Testis (tissue), 3 donors: Measurements from ENCODE around the gene HRH4. TPM values are rescaled to one million over a fixed set of nuclear protein-coding genes. Genes with fewer than 3 reads are reported as not detected.

Experiments used
- DNase-seq: peaks from one replicate; pipeline ENCODE4 v3.0.0-alpha.2; 2019
- H3K27ac ChIP-seq, 2 donors: fragments of 200-600 bp; sonication (generic); one replicate each; pipeline ENCODE4 v1.5.1; 2019
- H3K27me3 ChIP-seq: fragments of 200-600 bp; sonication (generic); one replicate; pipeline ENCODE4 v1.5.1; 2019
- H3K36me3 ChIP-seq: fragments of 200-600 bp; sonication (generic); one replicate; pipeline ENCODE4 v1.5.1; 2017; ENCODE audit warnings: low read depth; ENCODE audit errors: missing control alignments
- H3K4me1 ChIP-seq: fragments of 200-600 bp; sonication (generic); one replicate; pipeline ENCODE4 v1.5.1; 2019
- H3K4me3 ChIP-seq, 2 donors: fragments of 200-600 bp; sonication (generic); one replicate each; pipeline ENCODE4 v1.5.1; 2017 to 2019
- H3K9me3 ChIP-seq: fragments of 200-600 bp; sonication (generic); one replicate; pipeline ENCODE4 v1.5.1; 2017
- POLR2A ChIP-seq: fragments of 450-650 bp; IDR thresholded peaks from one replicate; pipeline ENCODE4 v1.6.1; 2017; ENCODE audit warnings: antibody characterized with exemption, mild to moderate bottlenecking, moderate library complexity
- WGBS, 2 donors: methylation state at CpG; one replicate each; pipeline ENCODE4 v1.1.5; 2018; 5-methylcytosine and 5-hydroxymethylcytosine counted together
- intact Hi-C: fragments of 100-400 bp; cut with DNase I; formaldehyde crosslinking; loops from one replicate; pipeline ENCODE4 v1.15.1; 2023; ENCODE audit warnings: low total_unique reads
- polyA plus RNA-seq: library from polyadenylated mRNA; stranded (reverse); fragments of 350-450 nt; fragmentation: Illumina TruSeq; extraction: RNeasy Lipid Tissue Mini Kit (QIAGEN cat#74804); gene quantifications from one replicate; pipeline ENCODE4 v1.2.3, GENCODE V29; 2014; ENCODE audit warnings: low read depth, low replicate concordance; ENCODE audit not compliant: insufficient read depth
- total RNA-seq, 2 donors: library from RNA; depleted of rRNA; stranded (reverse); fragments of >200 nt; gene quantifications; one replicate each; pipeline ENCODE4 v1.2.3, GENCODE V29; 2016
- TF ChIP-seq, protein P1 (sequence below), 3 experiments: fragments of 450-650 bp in 2 of 3; fragments of 200-600 bp in 1 of 3; sonication (generic) in 1 of 3; IDR thresholded peaks; one replicate each; pipeline ENCODE4 v1.5.1; 2016 to 2019; ENCODE audit warnings: antibody characterized with exemption in 3 of 3, mild to moderate bottlenecking in 2 of 3, moderate library complexity in 1 of 3

Gene HRH4
- total and polyA plus RNA-seq, 3 donors from 2014 or later, result 0.37 to 0.42 (median 0.39) TPM

DNA sequence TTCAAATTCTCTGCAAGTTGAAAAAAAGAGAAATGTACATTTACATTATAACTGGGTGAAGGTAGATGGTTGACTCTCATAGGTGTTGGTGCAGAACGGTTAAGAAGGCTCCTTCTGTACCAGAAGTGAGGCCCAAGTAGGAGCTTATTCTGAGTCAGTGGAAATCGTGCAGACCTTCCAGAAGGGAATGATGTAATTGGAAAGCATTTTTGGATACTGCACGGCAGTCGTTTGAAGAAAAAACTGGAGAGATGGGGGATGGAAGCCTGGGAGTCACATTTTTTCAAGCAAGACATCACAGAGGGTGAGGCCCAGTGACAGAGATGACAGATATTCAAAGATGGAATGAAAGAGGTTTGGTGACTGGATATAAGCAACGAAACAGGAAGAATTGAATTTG is 39.4 kb downstream of the HRH4 start:
- Histone ChIP-seq H3K4me1 (no peaks in the 10 kb centered on the region), H3K36me3 (no peaks in the 10 kb centered on the region), H3K4me3 (no peak overlapping the region), H3K27ac (no peak overlapping the region), H3K27me3 (no peaks in the 10 kb centered on the region), H3K9me3 (no peaks in the 10 kb centered on the region)
- WGBS, 2 donors, result 59 to 76% methylated on average over 5 of the region's 5 CpGs
- no peak for DNase-seq
- TF ChIP-seq, protein P1, sequence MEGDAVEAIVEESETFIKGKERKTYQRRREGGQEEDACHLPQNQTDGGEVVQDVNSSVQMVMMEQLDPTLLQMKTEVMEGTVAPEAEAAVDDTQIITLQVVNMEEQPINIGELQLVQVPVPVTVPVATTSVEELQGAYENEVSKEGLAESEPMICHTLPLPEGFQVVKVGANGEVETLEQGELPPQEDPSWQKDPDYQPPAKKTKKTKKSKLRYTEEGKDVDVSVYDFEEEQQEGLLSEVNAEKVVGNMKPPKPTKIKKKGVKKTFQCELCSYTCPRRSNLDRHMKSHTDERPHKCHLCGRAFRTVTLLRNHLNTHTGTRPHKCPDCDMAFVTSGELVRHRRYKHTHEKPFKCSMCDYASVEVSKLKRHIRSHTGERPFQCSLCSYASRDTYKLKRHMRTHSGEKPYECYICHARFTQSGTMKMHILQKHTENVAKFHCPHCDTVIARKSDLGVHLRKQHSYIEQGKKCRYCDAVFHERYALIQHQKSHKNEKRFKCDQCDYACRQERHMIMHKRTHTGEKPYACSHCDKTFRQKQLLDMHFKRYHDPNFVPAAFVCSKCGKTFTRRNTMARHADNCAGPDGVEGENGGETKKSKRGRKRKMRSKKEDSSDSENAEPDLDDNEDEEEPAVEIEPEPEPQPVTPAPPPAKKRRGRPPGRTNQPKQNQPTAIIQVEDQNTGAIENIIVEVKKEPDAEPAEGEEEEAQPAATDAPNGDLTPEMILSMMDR (IDR thresholded peaks at IDR 0.05), result no peak
- TF ChIP-seq POLR2A, result no peak
- intact Hi-C loops, result no loop called here

DNA sequence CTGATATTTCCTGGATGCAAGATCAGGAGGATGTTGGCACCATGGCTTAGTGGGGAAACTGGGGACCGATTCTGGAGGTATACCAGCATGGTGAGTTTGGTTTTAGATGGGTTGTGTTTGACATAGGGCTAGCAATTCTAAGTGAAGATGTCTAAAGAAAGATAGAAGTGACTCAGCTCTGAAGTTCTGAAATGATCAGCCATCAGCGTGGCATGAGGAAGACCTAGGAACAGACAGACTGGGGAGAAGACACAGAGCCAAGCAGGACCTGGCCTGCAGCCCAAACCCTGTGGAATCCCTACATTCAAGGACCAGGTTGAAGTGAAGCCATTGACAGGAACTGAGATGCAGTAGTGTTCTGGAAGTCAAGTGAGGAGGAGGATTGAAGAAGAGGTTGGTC is 39.8 kb downstream of the HRH4 start:
- no peak overlapping the region for H3K4me3 ChIP-seq
- H3K9me3 ChIP-seq, result no peaks in the 10 kb centered on the region
- no peak for TF ChIP-seq POLR2A
- TF ChIP-seq, protein P1 (IDR thresholded peaks at IDR 0.05), result no peak
- WGBS, 2 donors, result 86 to 98% methylated on average over 2 of the region's 2 CpGs
- DNase-seq, result no peak
- no peaks in the 10 kb centered on the region for H3K36me3 ChIP-seq
- H3K4me1 ChIP-seq, result no peaks in the 10 kb centered on the region
- H3K27ac ChIP-seq, result no peak overlapping the region
- intact Hi-C loops, result no loop called here
- no peaks in the 10 kb centered on the region for H3K27me3 ChIP-seq

DNA sequence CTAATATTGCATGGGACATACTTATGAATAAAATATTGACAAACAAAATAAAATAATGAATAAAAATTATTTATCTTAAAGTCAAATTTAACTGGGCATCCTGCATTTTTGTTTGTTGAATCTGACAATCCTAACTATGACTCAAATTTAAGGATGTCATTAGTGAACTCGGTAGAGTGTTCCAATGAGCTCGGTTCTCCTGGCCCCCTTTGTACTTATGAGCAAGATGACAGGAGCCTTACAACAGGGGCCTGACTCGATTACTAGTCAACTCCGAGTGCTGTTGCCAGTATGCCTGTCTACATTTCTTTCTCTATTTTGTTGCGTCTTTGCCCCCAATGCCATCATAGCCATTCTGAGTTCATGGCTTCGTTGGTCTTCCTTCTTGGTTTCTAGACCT is 40.3 kb downstream of the HRH4 start:
- WGBS, 2 donors, result 94 to 96% methylated on average over 6 of the region's 6 CpGs
- TF ChIP-seq, protein P1 (IDR thresholded peaks at IDR 0.05), result no peak
- no peak for TF ChIP-seq POLR2A
- intact Hi-C loops, result no loop called here

DNA sequence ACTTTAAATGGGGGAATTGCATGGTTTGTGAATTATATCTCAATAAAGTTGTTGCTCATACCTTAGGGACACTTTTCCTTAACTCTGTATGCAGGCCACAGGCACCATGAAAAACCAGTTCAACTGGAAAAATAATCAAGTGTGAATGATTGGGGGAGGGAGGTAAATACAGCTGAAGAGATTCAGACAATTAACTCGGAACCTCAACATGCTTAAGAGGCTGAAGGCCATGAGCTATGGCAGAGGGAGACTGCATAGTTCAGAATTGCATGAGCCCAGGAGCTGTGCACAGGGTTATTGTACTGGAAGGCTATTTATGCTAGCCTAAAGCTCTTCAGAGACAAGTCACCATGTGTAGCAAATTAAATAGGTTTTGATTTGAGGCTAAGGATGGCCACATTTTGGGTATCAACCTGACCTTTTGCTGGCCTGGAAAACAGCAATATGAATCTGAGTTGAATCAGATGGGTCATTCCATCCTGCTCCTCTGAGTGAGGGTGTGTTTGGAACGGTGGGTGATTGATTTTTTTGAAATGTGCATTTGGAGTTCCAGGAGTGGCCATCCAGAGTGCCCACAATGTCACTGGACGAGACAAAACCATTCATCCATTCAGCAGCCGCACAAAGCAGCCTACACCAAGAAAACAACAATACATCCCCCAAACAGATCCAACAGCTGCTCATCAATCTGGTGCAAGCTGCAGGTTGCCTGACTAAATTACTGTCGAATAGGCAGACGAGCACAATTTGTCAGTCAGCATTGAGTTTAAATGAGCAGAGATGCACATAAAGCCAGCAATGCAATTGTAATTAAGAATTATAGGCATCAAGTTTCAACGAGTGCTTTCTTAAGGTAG is 42.5 kb downstream of the HRH4 start:
- Histone ChIP-seq H3K36me3 (no peaks in the 10 kb centered on the region), H3K4me3 (no peak overlapping the region), H3K27me3 (no peaks in the 10 kb centered on the region), H3K4me1 (no peaks in the 10 kb centered on the region), H3K9me3 (no peaks in the 10 kb centered on the region), H3K27ac (no peak overlapping the region)
- no peak for TF ChIP-seq POLR2A
- TF ChIP-seq, protein P1 (IDR thresholded peaks at IDR 0.05), result no peak
- intact Hi-C loops, result no loop called here
- 83 to 87% methylated on average over 7 of the region's 7 CpGs for WGBS, 2 donors
- DNase-seq, result no peak

More for the DNA sequence above, 40.3 kb downstream of the HRH4 start:
- Histone ChIP-seq H3K27me3 (no peaks in the 10 kb centered on the region), H3K4me3 (no peak overlapping the region), H3K9me3 (no peaks in the 10 kb centered on the region), H3K4me1 (no peaks in the 10 kb centered on the region), H3K27ac (no peak overlapping the region), H3K36me3 (no peaks in the 10 kb centered on the region)
- DNase-seq, result no peak

DNA sequence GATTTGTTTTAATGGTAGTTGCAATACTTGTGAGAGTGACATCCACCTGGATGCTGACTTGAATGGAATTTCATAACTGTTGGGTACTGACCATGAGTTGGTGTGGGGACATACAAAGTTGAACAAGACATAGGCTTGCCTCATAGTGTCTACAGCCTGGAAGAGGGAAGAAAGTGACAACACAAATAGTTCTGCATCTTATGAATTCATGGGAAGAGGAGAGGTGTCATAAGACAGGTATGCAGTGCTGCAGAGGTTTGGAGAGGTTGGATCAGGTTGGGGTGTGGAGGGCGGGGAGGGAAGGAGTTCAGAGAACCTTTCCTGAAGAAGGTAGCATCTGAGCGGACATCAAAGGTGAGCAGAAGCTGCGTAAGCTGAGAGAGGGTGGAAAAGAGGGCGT is 44.0 kb downstream of the HRH4 start:
- Histone ChIP-seq H3K9me3 (no peaks in the 10 kb centered on the region), H3K36me3 (no peaks in the 10 kb centered on the region), H3K27me3 (no peaks in the 10 kb centered on the region), H3K27ac (no peak overlapping the region), H3K4me1 (no peaks in the 10 kb centered on the region), H3K4me3 (no peak overlapping the region)
- TF ChIP-seq, protein P1 (IDR thresholded peaks at IDR 0.05), result no peak
- TF ChIP-seq POLR2A, result no peak
- no peak for DNase-seq
- intact Hi-C loops, result no loop called here
- WGBS, 2 donors, result 87 to 89% methylated on average over 4 of the region's 4 CpGs
